Sigmoid colon (tissue), 7 donors: Measurements from ENCODE around the gene GPHB5. TPM values are rescaled to one million over a fixed set of nuclear protein-coding genes. Genes with fewer than 3 reads are reported as not detected.

Experiments
- DNase-seq: peaks from one replicate; pipeline ENCODE4 v3.0.0-alpha.2; 2019
- H3K27ac ChIP-seq, 4 donors: fragments of 200-600 bp; sonication (generic); one replicate each; pipeline ENCODE4 v1.5.1; 2016 to 2019; ENCODE audit warnings: mild to moderate bottlenecking in 1 of 4
- H3K27me3 ChIP-seq, 3 donors: fragments of 200-600 bp; sonication (generic); one replicate each; pipeline ENCODE4 v1.5.1; 2019; ENCODE audit warnings: mild to moderate bottlenecking in 1 of 3
- H3K36me3 ChIP-seq, 4 donors: fragments of 200-600 bp; sonication (generic); one replicate each; pipeline ENCODE4 v1.5.1; 2016 to 2019
- H3K4me1 ChIP-seq, 4 donors: fragments of 200-600 bp; sonication (generic); one replicate each; pipeline ENCODE4 v1.5.1; 2017 to 2019
- H3K4me3 ChIP-seq, 4 donors: fragments of 200-600 bp; sonication (generic); one replicate each; pipeline ENCODE4 v1.5.1; 2017 to 2019; ENCODE audit warnings: mild to moderate bottlenecking in 2 of 4, moderate library complexity in 1 of 4
- H3K9me3 ChIP-seq, 4 donors: fragments of 200-600 bp in 3 of 4; sonication (generic) in 3 of 4; one replicate each; pipeline versions ENCODE4 v1.5.1 to v1.6.1; 2013 to 2019
- CTCF ChIP-seq, 4 experiments: fragments of 450-650 bp in 3 of 4; fragments of 200-600 bp in 1 of 4; IDR thresholded peaks; one replicate each; pipeline ENCODE4 v1.5.1; 2016 to 2019; ENCODE audit warnings: antibody characterized with exemption in 4 of 4, mild to moderate bottlenecking in 3 of 4, moderate library complexity in 2 of 4
- EP300 ChIP-seq, 4 donors: sonication (generic); formaldehyde crosslinking; IDR thresholded peaks; one replicate each; pipeline ENCODE4 v1.6.1; 2017; ENCODE audit warnings: antibody characterized with exemption in 4 of 4
- POLR2A ChIP-seq, 2 donors: fragments of 450-650 bp; IDR thresholded peaks; one replicate each; pipeline ENCODE4 v1.6.1; 2016; ENCODE audit warnings: antibody characterized with exemption in 2 of 2, mild to moderate bottlenecking in 2 of 2, moderate library complexity in 2 of 2
- POLR2AphosphoS5 ChIP-seq, 4 donors: sonication (generic); formaldehyde crosslinking; IDR thresholded peaks; one replicate each; pipeline ENCODE4 v1.6.1; 2017; ENCODE audit warnings: antibody characterized with exemption in 4 of 4
- WGBS, 2 donors: extraction: QIAGEN DNeasy Blood & Tissue Kit; methylation state at CpG; one replicate each; pipeline ENCODE4 v1.1.7; 2013; 5-methylcytosine and 5-hydroxymethylcytosine counted together
- intact Hi-C: fragments of 100-400 bp; cut with DNase I; formaldehyde crosslinking; loops from one replicate; pipeline ENCODE4 v1.15.1; 2023
- polyA plus RNA-seq, 3 donors: library from polyadenylated mRNA; stranded (reverse); fragments of 200-250 nt; gene quantifications; one replicate each; pipeline ENCODE4 v1.2.3, GENCODE V29; 2013
- total RNA-seq, 4 donors: library from RNA; depleted of rRNA; stranded (reverse); fragments of >200 nt; gene quantifications; one replicate each; pipeline ENCODE4 v1.1.0, GENCODE V29; 2016
- donor health status: healthy with polysubstance abuse.
- donor health status: Bipolar disorder and iron deficiency.
- donor health status: healthy.

GPHB5 gene
- total and polyA plus RNA-seq, 7 donors: not detected

- Histone ChIP-seq H3K27ac (peak overlapping the region in 3 of 4 donors; percentile 26 to 49 (median 39)), H3K36me3 (peaks cover 0 to 8% (median 0%) of the 10 kb centered on the region in 4 donors), H3K9me3 (no peaks in the 10 kb centered on the region), H3K4me1 (peaks cover 0 to 5% (median 0%) of the 10 kb centered on the region in 4 donors), H3K27me3 (no peaks in the 10 kb centered on the region), H3K4me3 (no peak overlapping the region)
- no peak for DNase-seq
- TF ChIP-seq POLR2A (IDR thresholded peaks at IDR 0.05) (no peak), CTCF (IDR thresholded peaks at IDR 0.05) (no peak), POLR2AphosphoS5 (IDR thresholded peaks at IDR 0.05) (no peak), EP300 (IDR thresholded peaks at IDR 0.05) (no peak)
- intact Hi-C loops: no loop called here
- 58 to 68% methylated on average over 3 of the region's 3 CpGs for WGBS, 2 donors
These were observed 45.6 kb downstream of the GPHB5 start for GRCh38 chr14:63273129-63273528.

- TF ChIP-seq POLR2A (IDR thresholded peaks at IDR 0.05) (no peak), CTCF (IDR thresholded peaks at IDR 0.05) (no peak), EP300 (IDR thresholded peaks at IDR 0.05) (no peak), POLR2AphosphoS5 (IDR thresholded peaks at IDR 0.05) (no peak)
- Histone ChIP-seq H3K27me3 (no peaks in the 10 kb centered on the region), H3K36me3 (peaks cover 0 to 8% (median 0%) of the 10 kb centered on the region in 4 donors), H3K4me1 (peaks cover 0 to 3% (median 0%) of the 10 kb centered on the region in 4 donors), H3K9me3 (no peaks in the 10 kb centered on the region), H3K4me3 (no peak overlapping the region), H3K27ac (no peak overlapping the region)
- DNase-seq: no peak
- 86 to 87% methylated on average over 11 of the region's 11 CpGs for WGBS, 2 donors
- intact Hi-C loops: no loop called here
These were observed 49.0 kb downstream of the GPHB5 start for GRCh38 chr14:63269561-63270225.

GRCh38 chr14:63268771-63269170 lies 50.0 kb downstream of the GPHB5 start:
- H3K4me3 ChIP-seq: no peak overlapping the region
- TF ChIP-seq CTCF (IDR thresholded peaks at IDR 0.05) (no peak), EP300 (IDR thresholded peaks at IDR 0.05) (no peak), POLR2A (IDR thresholded peaks at IDR 0.05) (no peak), POLR2AphosphoS5 (IDR thresholded peaks at IDR 0.05) (no peak)
- no peaks in the 10 kb centered on the region for H3K27me3 ChIP-seq
- intact Hi-C loops: no loop called here
- peaks cover 0 to 8% (median 0%) of the 10 kb centered on the region in 4 donors for H3K36me3 ChIP-seq
- H3K27ac ChIP-seq: no peak overlapping the region
- H3K9me3 ChIP-seq: no peaks in the 10 kb centered on the region
- 90 to 91% methylated on average over 5 of the region's 5 CpGs for WGBS, 2 donors
- no peak for DNase-seq
- peaks cover 0 to 3% (median 0%) of the 10 kb centered on the region in 4 donors for H3K4me1 ChIP-seq

- Histone ChIP-seq H3K36me3 (peaks cover 0 to 5% (median 0%) of the 10 kb centered on the region in 4 donors), H3K4me3 (no peak overlapping the region), H3K27me3 (no peaks in the 10 kb centered on the region), H3K9me3 (no peaks in the 10 kb centered on the region), H3K4me1 (peaks cover 0 to 3% (median 0%) of the 10 kb centered on the region in 4 donors), H3K27ac (peak overlapping the region in 1 of 4 donors; percentile 19)
- DNase-seq: no peak
- intact Hi-C loops: no loop called here
- no peak for TF ChIP-seq POLR2A (IDR thresholded peaks at IDR 0.05)
- TF ChIP-seq POLR2AphosphoS5 (IDR thresholded peaks at IDR 0.05): no peak
- 58 to 59% methylated on average over 3 of the region's 3 CpGs for WGBS, 2 donors
These were observed 51.6 kb downstream of the GPHB5 start for GRCh38 chr14:63267171-63267570.

GRCh38 chr14:63266106-63266505 lies 52.6 kb downstream of the GPHB5 start:
- Histone ChIP-seq H3K27ac (peak overlapping the region in 1 of 4 donors; percentile 19), H3K27me3 (no peaks in the 10 kb centered on the region), H3K4me1 (peaks cover 0 to 3% (median 0%) of the 10 kb centered on the region in 4 donors), H3K4me3 (no peak overlapping the region), H3K36me3 (no peaks in the 10 kb centered on the region), H3K9me3 (no peaks in the 10 kb centered on the region)
- WGBS, 2 donors: 71 to 85% methylated on average over 1 of the region's 1 CpG
- intact Hi-C loops: no loop called here
- TF ChIP-seq EP300 (IDR thresholded peaks at IDR 0.05) (no peak), POLR2AphosphoS5 (IDR thresholded peaks at IDR 0.05) (no peak), CTCF (IDR thresholded peaks at IDR 0.05) (no peak), POLR2A (IDR thresholded peaks at IDR 0.05) (no peak)
- no peak for DNase-seq

Other genes with a start within 250 kb of the GPHB5 start
- 10 to 100 TPM in 2 of 4 donors, 1 to 10 TPM in 2; 5.3 to 28.5 (median 10.3) TPM for gene RHOJ, start 114.5 kb downstream of the GPHB5 start, total RNA-seq
- 1 to 10 TPM; 1.6 to 6.6 (median 6.4) TPM for gene RHOJ, start 114.5 kb downstream of the GPHB5 start, polyA plus RNA-seq
- 10 to 100 TPM; 23.7 to 28.9 (median 25.4) TPM for gene PPP2R5E, start 224.4 kb upstream of the GPHB5 start, total RNA-seq
- 10 to 100 TPM; 10.8 to 14.5 (median 13.2) TPM for gene PPP2R5E, start 224.4 kb upstream of the GPHB5 start, polyA plus RNA-seq